AG09309 (cell line): ENCODE results near the gene VWDE.

Experiments
- DNase-seq: peaks from one replicate; pipeline ENCODE4 v3.0.0-alpha.2; 2010; ENCODE audit warnings: low read depth
- H3K4me3 ChIP-seq: 2 replicates; pipeline ENCODE4 v1.5.1; 2011; ENCODE audit warnings: mild to moderate bottlenecking, low read depth, low read length, moderate library complexity; ENCODE audit not compliant: control insufficient read depth
- TF ChIP-seq, protein P1 (sequence below): IDR thresholded peaks from 2 replicates; pipeline ENCODE4 v1.5.1; 2011; ENCODE audit warnings: mild to moderate bottlenecking, low read depth, low read length, inconsistent platforms; ENCODE audit not compliant: insufficient read depth, control insufficient read depth; ENCODE audit errors: missing control alignments

Gene VWDE

DNA sequence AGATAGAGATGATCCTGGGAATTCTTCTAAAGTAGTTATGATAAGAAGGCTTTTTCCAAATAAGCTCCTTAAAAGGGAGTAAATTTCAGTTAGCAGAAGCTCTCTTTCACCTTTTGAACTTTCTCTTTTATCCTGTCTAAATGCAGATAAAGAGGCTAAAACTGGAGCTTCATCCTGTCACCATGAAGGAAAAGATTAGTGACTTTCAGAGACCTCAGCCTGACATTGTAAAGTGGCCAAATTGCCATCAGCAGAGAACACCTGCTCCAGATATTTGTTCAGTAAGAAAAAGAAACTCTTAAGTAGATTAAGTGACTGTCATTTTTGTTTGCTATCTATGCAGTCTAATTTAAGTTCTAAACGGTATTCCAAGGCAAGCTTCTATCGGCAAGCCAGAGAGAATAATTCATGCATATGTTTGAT is 18.3 kb downstream of the VWDE start:
- DNase-seq, result no peak
- no peak overlapping the region for H3K4me3 ChIP-seq
- TF ChIP-seq, protein P1, sequence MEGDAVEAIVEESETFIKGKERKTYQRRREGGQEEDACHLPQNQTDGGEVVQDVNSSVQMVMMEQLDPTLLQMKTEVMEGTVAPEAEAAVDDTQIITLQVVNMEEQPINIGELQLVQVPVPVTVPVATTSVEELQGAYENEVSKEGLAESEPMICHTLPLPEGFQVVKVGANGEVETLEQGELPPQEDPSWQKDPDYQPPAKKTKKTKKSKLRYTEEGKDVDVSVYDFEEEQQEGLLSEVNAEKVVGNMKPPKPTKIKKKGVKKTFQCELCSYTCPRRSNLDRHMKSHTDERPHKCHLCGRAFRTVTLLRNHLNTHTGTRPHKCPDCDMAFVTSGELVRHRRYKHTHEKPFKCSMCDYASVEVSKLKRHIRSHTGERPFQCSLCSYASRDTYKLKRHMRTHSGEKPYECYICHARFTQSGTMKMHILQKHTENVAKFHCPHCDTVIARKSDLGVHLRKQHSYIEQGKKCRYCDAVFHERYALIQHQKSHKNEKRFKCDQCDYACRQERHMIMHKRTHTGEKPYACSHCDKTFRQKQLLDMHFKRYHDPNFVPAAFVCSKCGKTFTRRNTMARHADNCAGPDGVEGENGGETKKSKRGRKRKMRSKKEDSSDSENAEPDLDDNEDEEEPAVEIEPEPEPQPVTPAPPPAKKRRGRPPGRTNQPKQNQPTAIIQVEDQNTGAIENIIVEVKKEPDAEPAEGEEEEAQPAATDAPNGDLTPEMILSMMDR, result no peak

GRCh38 chr7:12383377-12383776 is 20.3 kb downstream of the VWDE start:
- TF ChIP-seq, protein P1, result no peak
- DNase-seq, result no peak
- no peak overlapping the region for H3K4me3 ChIP-seq

DNA sequence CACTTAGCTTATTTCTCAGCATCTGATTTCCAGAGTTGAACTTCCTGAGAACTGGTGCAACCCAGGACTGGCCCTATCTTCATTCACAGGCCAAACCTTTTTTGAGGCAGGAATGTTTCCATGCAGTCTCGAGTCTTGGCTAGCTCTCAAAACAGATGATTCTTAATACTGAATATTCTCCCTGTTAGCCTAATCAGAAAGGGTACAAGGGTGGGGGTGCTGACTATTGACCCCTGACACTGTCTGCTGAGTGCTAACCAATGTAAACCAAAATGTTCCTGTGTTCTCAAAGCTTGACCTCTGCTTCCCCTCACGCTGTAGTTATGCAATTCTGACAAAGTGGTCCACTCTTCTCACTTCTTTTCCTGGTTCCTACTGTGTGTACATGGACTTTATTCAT is 25.3 kb downstream of the VWDE start:
- TF ChIP-seq, protein P1, result no peak

DNA sequence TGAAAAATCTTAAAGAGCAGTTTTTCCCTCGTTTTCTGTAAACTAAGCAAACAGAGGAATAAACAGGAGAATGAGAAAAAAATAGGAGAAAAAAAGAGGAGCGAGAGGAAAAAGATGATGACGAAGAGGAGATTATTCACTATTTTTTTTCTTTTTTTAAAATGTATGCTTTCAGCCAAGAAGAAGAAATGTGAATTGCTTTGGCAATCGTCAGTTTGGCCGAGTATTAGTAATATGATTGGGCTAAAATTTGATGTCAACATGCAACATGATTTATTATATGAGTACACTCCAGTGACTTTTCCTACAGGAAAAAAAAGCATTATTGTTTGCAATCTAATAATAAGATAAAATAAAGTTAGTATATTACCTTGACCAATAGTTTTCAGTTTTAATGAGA is 26.3 kb downstream of the VWDE start:
- H3K4me3 ChIP-seq, result no peak overlapping the region
- TF ChIP-seq, protein P1, result no peak

More for the DNA sequence above, 25.3 kb downstream of the VWDE start:
- no peak for DNase-seq
- no peak overlapping the region for H3K4me3 ChIP-seq

DNA sequence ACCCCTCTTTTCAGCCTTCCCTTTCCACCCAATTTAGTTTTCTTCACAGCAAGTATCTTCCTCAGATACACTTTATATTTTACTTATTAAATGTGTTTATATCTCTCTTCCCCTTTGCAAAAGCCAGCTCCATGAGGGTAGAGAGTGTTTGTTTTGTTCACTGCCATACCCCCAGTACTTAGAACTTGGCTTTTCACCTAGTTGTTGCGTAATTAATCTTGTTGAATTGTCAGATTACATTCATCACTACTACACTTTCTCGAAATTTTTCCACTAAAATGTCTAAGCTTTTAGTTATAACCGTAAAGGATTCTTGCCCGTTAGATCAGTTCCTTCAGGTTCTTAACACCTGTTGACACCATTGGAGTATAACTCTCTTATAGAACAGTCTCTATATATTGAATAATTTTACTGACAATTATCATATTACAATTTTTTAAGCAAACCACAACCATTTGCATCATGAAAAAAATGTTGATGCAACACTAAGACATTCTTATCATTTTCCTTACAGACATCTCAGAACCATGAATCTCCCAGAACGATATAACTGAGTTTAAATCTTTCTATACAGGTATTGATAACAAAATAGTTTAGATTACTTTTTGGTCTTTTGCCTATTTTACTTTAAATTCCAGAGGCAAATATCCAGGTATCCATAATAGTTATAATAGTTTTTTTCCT is 29.9 kb downstream of the VWDE start:
- no peak overlapping the region for H3K4me3 ChIP-seq
- no peak for DNase-seq
- TF ChIP-seq, protein P1, result no peak

More for the DNA sequence above, 26.3 kb downstream of the VWDE start:
- no peak for DNase-seq

DNA sequence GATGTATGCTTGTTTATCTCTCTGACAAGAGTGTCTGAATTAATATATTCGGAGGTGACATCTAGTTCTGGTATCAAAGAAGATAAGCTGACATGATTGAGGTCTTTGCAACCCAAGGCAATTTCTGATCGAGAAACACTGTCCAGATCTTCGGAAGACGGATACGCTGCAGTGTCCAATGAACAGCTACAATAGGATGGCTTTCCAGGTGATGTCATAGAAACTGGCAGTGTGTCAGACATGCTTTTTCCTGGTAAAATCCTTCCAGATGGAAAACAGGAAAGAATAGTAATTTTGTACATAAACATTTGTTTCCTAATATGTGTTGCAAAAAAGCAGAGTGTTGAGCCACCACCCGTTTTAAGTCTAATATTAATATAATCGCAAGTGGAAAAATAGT is 33.4 kb downstream of the VWDE start:
- no peak for DNase-seq
- H3K4me3 ChIP-seq, result no peak overlapping the region
- TF ChIP-seq, protein P1, result no peak
